H1 (cell line): ENCODE data around the gene AHNAK2. TPM values are rescaled to one million over a fixed set of nuclear protein-coding genes. Genes with fewer than 3 reads are reported as not detected.

Experiments used
- CTCF ChIA-PET: fragments of 300-600 bp; sonication (Branson Sonifier 250); formaldehyde crosslinking; loops from one replicate; lab custom pipeline; 2021; ENCODE audit not compliant: partially characterized antibody; lab: Charles Lee
- POLR2A ChIA-PET: fragments of 300-600 bp; sonication (Branson Sonifier 250); formaldehyde crosslinking; loops from one replicate; lab custom pipeline; 2021; ENCODE audit warnings: inconsistent platforms; ENCODE audit not compliant: partially characterized antibody; lab: Charles Lee
- DNase-seq, 2 experiments: peaks; one replicate each; pipeline versions ENCODE4 v3.0.0 to v3.0.0-alpha.2; 2010 to 2022; ENCODE audit warnings: low spot score in 2 of 2, low read depth in 1 of 2, mixed read lengths in 1 of 2
- FAIRE-seq: peaks from 2 replicates; lab custom pipeline; 2011; peaks lifted over from hg19 to GRCh38; lab: Jason Lieb, UNC
- H2AFZ ChIP-seq: 2 replicates; pipeline ENCODE4 v1.8.1; 2012; ENCODE audit warnings: low read length, inconsistent platforms
- H2AK5ac ChIP-seq: 2 replicates; pipeline ENCODE4 v1.6.1; 2013; ENCODE audit warnings: low read depth, low read length
- H2BK120ac ChIP-seq: replicated peaks from 2 replicates; pipeline ENCODE3; 2013; ENCODE audit warnings: low read depth, low read length, inconsistent platforms
- H2BK12ac ChIP-seq: 2 replicates; pipeline ENCODE4 v1.6.1; 2013; ENCODE audit warnings: low read depth, low read length
- H2BK15ac ChIP-seq: 2 replicates; pipeline ENCODE4 v1.6.1; 2013; ENCODE audit warnings: low read length
- H2BK20ac ChIP-seq: 2 replicates; pipeline ENCODE4 v1.6.1; 2013; ENCODE audit warnings: low read length
- H2BK5ac ChIP-seq: 2 replicates; pipeline ENCODE4 v1.6.1; 2013; ENCODE audit warnings: low read depth, low read length
- H3K14ac ChIP-seq: 2 replicates; pipeline ENCODE4 v1.6.1; 2013; ENCODE audit warnings: inconsistent platforms; ENCODE audit not compliant: insufficient read length
- H3K18ac ChIP-seq: 2 replicates; pipeline ENCODE4 v1.6.1; 2013; ENCODE audit warnings: low read length; ENCODE audit errors: extremely low read depth
- H3K23ac ChIP-seq: 2 replicates; pipeline ENCODE4 v1.6.1; 2013; ENCODE audit warnings: inconsistent platforms; ENCODE audit not compliant: insufficient read length
- H3K23me2 ChIP-seq: 2 replicates; pipeline ENCODE4 v1.6.1; 2013; ENCODE audit warnings: low read depth, low read length
- H3K27ac ChIP-seq: 2 replicates; pipeline ENCODE4 v1.6.1; 2011; ENCODE audit warnings: low read depth, low read length, inconsistent platforms
- H3K27me3 ChIP-seq, 4 experiments: replicated peaks in 1 of 4; 1 replicate in 1 of 4; 2 replicates in 3 of 4; pipeline versions ENCODE4 v1.6.1 to v1.8.1; 2011 to 2013; ENCODE audit warnings: low read length in 3 of 4, mild to moderate bottlenecking in 3 of 4, inconsistent platforms in 2 of 4, mixed read lengths in 2 of 4, moderate library complexity in 1 of 4; ENCODE audit not compliant: control insufficient read depth in 3 of 4, insufficient read depth in 3 of 4; ENCODE audit errors: extremely low read depth in 1 of 4
- H3K36me3 ChIP-seq, 4 experiments: 2 replicates each; pipeline versions ENCODE4 v1.6.1 to v1.8.1; 2011 to 2013; ENCODE audit warnings: mild to moderate bottlenecking in 4 of 4, low read length in 3 of 4, moderate library complexity in 2 of 4, control low read depth in 1 of 4, inconsistent platforms in 1 of 4; ENCODE audit not compliant: insufficient read depth in 4 of 4, control insufficient read depth in 2 of 4
- H3K4ac ChIP-seq: replicated peaks from 2 replicates; pipeline ENCODE3; 2013; ENCODE audit warnings: low read length, low read depth, mixed read lengths, inconsistent platforms; ENCODE audit not compliant: insufficient read length
- H3K4me1 ChIP-seq, 4 experiments: replicated peaks in 1 of 4; 1 replicate in 1 of 4; 2 replicates in 3 of 4; pipeline versions ENCODE4 v1.6.1 to v1.8.1; 2011 to 2013; ENCODE audit warnings: low read length in 3 of 4, inconsistent platforms in 2 of 4, mixed read lengths in 1 of 4; ENCODE audit not compliant: insufficient read depth in 4 of 4, control insufficient read depth in 3 of 4
- H3K4me2 ChIP-seq, 2 experiments: 2 replicates each; pipeline versions ENCODE4 v1.6.1 to v1.8.1; 2011 to 2013; ENCODE audit warnings: low read depth in 2 of 2, low read length in 2 of 2, control low read depth in 1 of 2, inconsistent platforms in 1 of 2, mild to moderate bottlenecking in 1 of 2; ENCODE audit not compliant: insufficient read depth in 1 of 2
- H3K4me3 ChIP-seq, 4 experiments: fragments of 200-600, 300-600 bp in 1 of 4; sonication (generic), shearing (Covaris generic), sonication (Bioruptor Twin) in 1 of 4; 2 replicates each; pipeline versions ENCODE4 v1.5.1 to v1.8.1; 2011 to 2016; ENCODE audit warnings: low read length in 4 of 4, low read depth in 3 of 4, control low read depth in 2 of 4, inconsistent platforms in 2 of 4, mild to moderate bottlenecking in 2 of 4, mixed read lengths in 1 of 4, moderate library complexity in 1 of 4; ENCODE audit not compliant: insufficient read depth in 2 of 4; ENCODE audit errors: extremely low read depth in 1 of 4
- H3K56ac ChIP-seq: replicated peaks from 2 replicates; pipeline ENCODE3; 2013; ENCODE audit warnings: low read depth, mild to moderate bottlenecking, mixed read lengths, low read length, inconsistent platforms; ENCODE audit not compliant: insufficient read length
- H3K79me1 ChIP-seq: 2 replicates; pipeline ENCODE4 v1.6.1; 2013; ENCODE audit warnings: low read depth, low read length, control low read depth
- H3K79me2 ChIP-seq, 2 experiments: 2 replicates each; pipeline versions ENCODE4 v1.6.1 to v1.8.1; 2012 to 2013; ENCODE audit warnings: low read length in 2 of 2, mild to moderate bottlenecking in 2 of 2, inconsistent platforms in 1 of 2; ENCODE audit not compliant: insufficient read depth in 2 of 2, control insufficient read depth in 1 of 2
- H3K9ac ChIP-seq, 4 experiments: replicated peaks in 1 of 4; 1 replicate in 1 of 4; 2 replicates in 3 of 4; pipeline versions ENCODE4 v1.6.1 to v1.8.1; 2011 to 2013; ENCODE audit warnings: low read depth in 3 of 4, low read length in 3 of 4, control low read depth in 2 of 4, mild to moderate bottlenecking in 2 of 4, moderate library complexity in 2 of 4, inconsistent platforms in 1 of 4; ENCODE audit errors: extremely low read depth in 1 of 4
- H3K9me3 ChIP-seq, 2 experiments: 2 replicates each; pipeline versions ENCODE4 v1.6.1 to v1.8.1; 2012 to 2013; ENCODE audit warnings: mild to moderate bottlenecking in 2 of 2, moderate library complexity in 2 of 2, control low read depth in 1 of 2, inconsistent platforms in 1 of 2, low read depth in 1 of 2, low read length in 1 of 2, mixed read lengths in 1 of 2; ENCODE audit not compliant: insufficient read depth in 2 of 2
- H4K20me1 ChIP-seq, 2 experiments: replicated peaks in 1 of 2; 2 replicates each; pipeline versions ENCODE3 to v1.8.1; 2011 to 2013; ENCODE audit warnings: inconsistent platforms in 2 of 2, low read length in 2 of 2, mild to moderate bottlenecking in 1 of 2; ENCODE audit not compliant: insufficient read depth in 2 of 2, control insufficient read depth in 1 of 2
- H4K5ac ChIP-seq: 2 replicates; pipeline ENCODE4 v1.6.1; 2013; ENCODE audit warnings: low read length, low read depth, mixed read lengths, inconsistent platforms; ENCODE audit not compliant: insufficient read length
- H4K8ac ChIP-seq: 2 replicates; pipeline ENCODE4 v1.8.0; 2013; ENCODE audit warnings: mild to moderate bottlenecking, moderate library complexity, low read length, inconsistent platforms; ENCODE audit not compliant: insufficient read depth; ENCODE audit errors: extremely low read depth
- H4K91ac ChIP-seq: replicated peaks from 2 replicates; pipeline ENCODE3; 2013; ENCODE audit warnings: low read length, mixed read lengths, inconsistent platforms; ENCODE audit not compliant: insufficient read length
- BACH1 ChIP-seq: IDR thresholded peaks from 2 replicates; pipeline ENCODE4 v1.6.1; 2012; ENCODE audit warnings: low read length, improper control_type of control experiment
- CHD1 ChIP-seq: IDR thresholded peaks from 2 replicates; pipeline ENCODE4 v1.6.1; 2012; ENCODE audit warnings: low read depth, low read length, improper control_type of control experiment
- HDAC6 ChIP-seq: IDR thresholded peaks from one replicate; pipeline ENCODE4 v1.7.1; 2012; ENCODE audit warnings: low read depth, mild to moderate bottlenecking, inconsistent platforms, low read length, moderate library complexity
- KDM5A ChIP-seq: fragments of 200-600 bp; IDR thresholded peaks from 2 replicates; pipeline ENCODE4 v1.7.1; 2012; ENCODE audit warnings: mild to moderate bottlenecking, low read length, inconsistent platforms, mixed read lengths
- RNF2 ChIP-seq: fragments of 200-900, 300-1000 bp; sonication (generic); IDR thresholded peaks from 2 replicates; pipeline ENCODE4 v1.7.1; 2016; ENCODE audit warnings: borderline replicate concordance, low read depth, mild to moderate bottlenecking, antibody characterized with exemption, low read length; ENCODE audit not compliant: poor library complexity, severe bottlenecking; ENCODE audit errors: missing control alignments
- SRF ChIP-seq: IDR thresholded peaks from 2 replicates; pipeline ENCODE4 v1.6.1; 2011; ENCODE audit warnings: mild to moderate bottlenecking, low read depth, low read length, moderate library complexity
- WGBS, 2 experiments: shearing (Covaris generic) in 1 of 2; methylation state at CpG; one replicate each; pipeline versions ENCODE4 v1.1.6 to v1.1.7; 2013 to 2015; ENCODE audit warnings: low lambda C conversion rate in 2 of 2, mixed read lengths in 2 of 2, inconsistent platforms in 1 of 2, low coverage in 1 of 2, missing lambda C conversion rate in 1 of 2; ENCODE audit not compliant: insufficient replicate concordance in 2 of 2, insufficient coverage in 1 of 2, insufficient read length in 1 of 2; ENCODE audit errors: extremely low coverage in 1 of 2, missing lambda C conversion rate in 1 of 2; 5-methylcytosine and 5-hydroxymethylcytosine counted together
- polyA plus RNA-seq, 7 experiments: library from polyadenylated mRNA; depleted of rRNA in 3 of 7; stranded (reverse) in 5 of 7; unstranded in 2 of 7; fragments of >200 nt in 5 of 7; fragments of 200-250 nt in 2 of 7; gene quantifications; 1 replicate in 5 of 7; 2 replicates in 1 of 7; 4 replicates in 1 of 7; pipeline versions ENCODE4 v1.2.1 to v1.2.3, GENCODE V29; 2011 to 2013; ENCODE audit warnings: missing spikeins in 2 of 7, mixed read lengths in 2 of 7
- total RNA-seq: library from RNA; stranded (reverse); fragmentation: NEBNext Ultra II Directional; extraction: Animal tissue kit (Norgen Biotek cat#: 25700); gene quantifications from 2 replicates; pipeline ENCODE4 v1.2.1, GENCODE V29; 2021

AHNAK2 gene
- total and polyA plus RNA-seq, 2 of the 8 experiments (the other 6 are each of a cell fraction or from before 2014, with no cell fraction given) = 0.95 to 2.0 TPM

DNA sequence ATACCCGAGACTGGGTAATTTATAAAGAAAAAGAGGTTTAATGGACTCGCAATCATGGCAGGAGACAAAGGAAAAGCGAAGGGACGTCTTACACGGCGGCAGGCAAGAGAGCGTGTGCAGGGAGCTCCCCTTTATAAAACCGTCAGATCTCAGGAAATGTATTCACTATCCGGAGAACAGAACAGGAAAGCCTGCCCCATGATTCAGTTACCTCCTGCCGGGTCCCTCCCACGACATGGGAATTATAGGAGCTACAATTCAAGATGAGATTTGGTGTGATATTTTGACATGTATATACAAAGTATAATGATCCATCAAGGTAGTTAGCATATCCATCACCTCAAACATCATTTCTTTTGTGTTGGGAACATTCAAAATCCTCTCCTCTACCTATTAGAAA lies 45.0 kb upstream of the AHNAK2 start:
- no peak for DNase-seq
- H3K4me2 ChIP-seq = no peak overlapping the region
- no peak overlapping the region for H3K56ac ChIP-seq
- no peak overlapping the region for H3K14ac ChIP-seq
- H3K4me3 ChIP-seq = no peak overlapping the region
- H3K23ac ChIP-seq = no peak overlapping the region
- H2BK12ac ChIP-seq = no peak overlapping the region
- H4K8ac ChIP-seq = no peak overlapping the region
- H4K5ac ChIP-seq = no peak overlapping the region
- H3K18ac ChIP-seq = no peak overlapping the region
- POLR2A ChIA-PET = interaction anchor here (1.6 kb wide), 1 partner anchor 20 kb away, joined by 4 read pairs; no protein-coding TSS in a partner anchor
- H3K27me3 ChIP-seq = peaks cover 0 to under 1% (median 0%) of the 10 kb centered on the region in 4 experiments; a peak in 1 of 7 replicates
- peaks cover 22 to 23% of the 10 kb centered on the region in 2 experiments for H3K79me2 ChIP-seq
- no peak overlapping the region for H3K9ac ChIP-seq
- no peak overlapping the region for H3K27ac ChIP-seq
- H3K4ac ChIP-seq = no peak overlapping the region
- peaks cover 0 to 8% (median 5%) of the 10 kb centered on the region in 4 experiments; a peak in 4 of 7 replicates for H3K4me1 ChIP-seq
- H2BK15ac ChIP-seq = no peak overlapping the region
- FAIRE-seq = no peak
- WGBS, 2 experiments = 76% methylated on average over 11 of the region's 11 CpGs; no CpG with 5 or more reads in 1 of the 2 experiments
- no peak overlapping the region for H2BK5ac ChIP-seq
- CTCF ChIA-PET = interaction anchor here (1.0 to 1.6 kb wide), 4 partner anchors 12 to 67 kb away, joined by 3 to 9 read pairs (median 4); no protein-coding TSS in a partner anchor
- H2BK20ac ChIP-seq = no peak overlapping the region
- peaks cover 9 to 15% of the 10 kb centered on the region in 2 experiments for H4K20me1 ChIP-seq
- peaks cover 7% of the 10 kb centered on the region for H3K79me1 ChIP-seq
- H3K23me2 ChIP-seq = peaks cover 18% of the 10 kb centered on the region
- TF ChIP-seq HDAC6 = no peak
- TF ChIP-seq RNF2 = no peak
- no peak for TF ChIP-seq BACH1
- TF ChIP-seq SRF = no peak
- TF ChIP-seq CHD1 = no peak
- TF ChIP-seq KDM5A = no peak
- H2AK5ac ChIP-seq = no peak overlapping the region
- H2BK120ac ChIP-seq = no peak overlapping the region
- H2AFZ ChIP-seq = no peak overlapping the region
- no peaks in the 10 kb centered on the region for H3K9me3 ChIP-seq
- peaks cover 0 to 4% (median 0%) of the 10 kb centered on the region in 4 experiments; a peak in 1 of 8 replicates for H3K36me3 ChIP-seq
- H4K91ac ChIP-seq = no peak overlapping the region
